ENCODE measurements around the gene COBL.
A peak's percentile ranks its signal among the peaks of the same experiment; 100 is the strongest.

The COBL gene

DNA sequence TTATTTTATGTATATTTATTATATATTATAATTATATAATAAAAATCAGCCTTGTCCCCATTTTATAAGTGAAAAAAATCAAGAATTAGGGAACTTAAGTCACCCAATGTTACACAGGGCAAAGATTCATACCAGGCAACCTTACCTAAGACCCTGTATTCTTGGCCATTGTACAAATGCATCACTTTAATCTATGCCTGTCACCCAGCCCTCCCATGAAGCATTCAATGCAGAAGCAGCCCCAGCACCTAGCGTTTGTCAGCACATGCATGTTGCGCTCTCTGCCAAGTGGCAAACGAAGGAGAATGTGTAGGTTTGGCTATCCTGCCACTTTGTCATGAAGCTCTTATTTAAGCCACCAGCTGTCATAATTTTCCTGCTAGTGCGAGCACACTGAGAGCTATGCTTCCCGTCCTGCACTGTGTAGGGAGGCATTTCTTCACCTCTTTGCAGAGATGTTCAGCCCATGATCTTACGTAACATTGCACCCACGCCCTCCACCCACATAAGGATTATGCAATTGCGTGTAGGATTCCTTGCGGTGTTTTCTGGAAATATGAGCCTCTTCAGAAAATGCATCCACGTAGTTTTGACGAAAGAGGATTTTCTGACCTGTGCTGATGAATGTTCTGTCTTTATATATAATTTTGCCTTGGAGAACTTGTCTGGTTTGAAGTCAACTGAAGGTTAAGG is 7.7 kb upstream of the COBL start:
- Histone ChIP-seq H3K4me3 (ENCODE audit: low read length) (no peak overlapping the region), H3K9me3 (ENCODE audit: control insufficient read depth, low read depth, low read length) (no peaks in the 10 kb centered on the region), H3K36me3 (ENCODE audit: control insufficient read depth, low read depth, low read length) (no peaks in the 10 kb centered on the region), H3K9ac (ENCODE audit: low read length) (no peak overlapping the region), H3K4me1 (ENCODE audit: control insufficient read depth, low read depth, low read length) (peaks cover 39% of the 10 kb centered on the region), H3K27ac (ENCODE audit: low read length) (no peak overlapping the region), H3K27me3 (ENCODE audit: control insufficient read depth, insufficient read depth, low read length) (peaks cover 17% of the 10 kb centered on the region)

GRCh38 chr7:51321961-51322515 is 5.4 kb upstream of the COBL start:
- H3K27me3 ChIP-seq (ENCODE audit: control insufficient read depth, insufficient read depth, low read length) = peaks cover 39% of the 10 kb centered on the region
- H3K9ac ChIP-seq (ENCODE audit: low read length) = no peak overlapping the region
- no peaks in the 10 kb centered on the region for H3K9me3 ChIP-seq (ENCODE audit: control insufficient read depth, low read depth, low read length)
- peaks cover 32% of the 10 kb centered on the region for H3K4me1 ChIP-seq (ENCODE audit: control insufficient read depth, low read depth, low read length)
- H3K27ac ChIP-seq (ENCODE audit: low read length) = no peak overlapping the region
- H3K4me3 ChIP-seq (ENCODE audit: low read length) = no peak overlapping the region
- no peaks in the 10 kb centered on the region for H3K36me3 ChIP-seq (ENCODE audit: control insufficient read depth, low read depth, low read length)

DNA sequence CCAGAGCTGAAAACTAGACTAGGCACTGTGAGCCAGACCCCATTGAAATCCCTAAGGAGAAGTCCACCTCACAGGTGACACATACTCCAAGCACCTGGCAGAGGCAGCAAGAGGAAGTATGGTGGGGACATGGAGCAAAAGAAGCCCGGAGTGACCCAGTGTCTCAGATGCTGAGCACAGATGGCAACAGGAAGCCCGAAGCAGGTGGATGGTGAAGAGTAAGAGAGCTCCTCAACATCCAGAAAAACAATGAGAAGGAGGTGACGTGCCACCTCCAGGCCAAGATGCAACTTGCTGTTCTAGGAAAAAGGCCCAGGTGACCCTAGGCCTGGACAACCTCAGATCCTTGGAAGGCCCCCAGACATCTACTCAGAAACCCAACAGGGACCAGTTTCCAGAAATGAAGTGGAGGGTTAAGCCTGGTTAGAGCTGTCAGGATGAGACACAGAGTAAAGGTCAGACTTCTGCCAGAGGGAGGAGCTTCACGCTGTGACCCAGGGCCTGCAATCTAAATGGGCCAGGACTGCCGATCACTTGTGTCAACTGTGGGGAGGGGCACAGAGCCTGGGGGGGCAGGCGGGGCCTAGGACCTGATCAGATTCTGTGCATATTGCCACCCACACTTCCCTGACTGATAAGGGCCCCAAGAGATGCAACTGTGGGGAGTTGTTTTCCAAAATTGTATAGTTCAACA is 2.4 kb upstream of the COBL start:
- Histone ChIP-seq H3K9ac (ENCODE audit: low read length) (no peak overlapping the region), H3K36me3 (ENCODE audit: control insufficient read depth, low read depth, low read length) (no peaks in the 10 kb centered on the region), H3K4me1 (ENCODE audit: control insufficient read depth, low read depth, low read length) (peaks cover 21% of the 10 kb centered on the region), H3K27ac (ENCODE audit: low read length) (no peak overlapping the region), H3K4me3 (ENCODE audit: low read length) (no peak overlapping the region), H3K27me3 (ENCODE audit: control insufficient read depth, insufficient read depth, low read length) (peaks cover 55% of the 10 kb centered on the region), H3K9me3 (ENCODE audit: control insufficient read depth, low read depth, low read length) (no peaks in the 10 kb centered on the region)

- no peak overlapping the region for H3K9ac ChIP-seq (ENCODE audit: low read length)
- H3K27me3 ChIP-seq (ENCODE audit: control insufficient read depth, insufficient read depth, low read length) = peaks cover 60% of the 10 kb centered on the region
- peaks cover 27% of the 10 kb centered on the region for H3K4me1 ChIP-seq (ENCODE audit: control insufficient read depth, low read depth, low read length)
These were observed 1.4 kb upstream of the COBL start for GRCh38 chr7:51318001-51318400.

DNA sequence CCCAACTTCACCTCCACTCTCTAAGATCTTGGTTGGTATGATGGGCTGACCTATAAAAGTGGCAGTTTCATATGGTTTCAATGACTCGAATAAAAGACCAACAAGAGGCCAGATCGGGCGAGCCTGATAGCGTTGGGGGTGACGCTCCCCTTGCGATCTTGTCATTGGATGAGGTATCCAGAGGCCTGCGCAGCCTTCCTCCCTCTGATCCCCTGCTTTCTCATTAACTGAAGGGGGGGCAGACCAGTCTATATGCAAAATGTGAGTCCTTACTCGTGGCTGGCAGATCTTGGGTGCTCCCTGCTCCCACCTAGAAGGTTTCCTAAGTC is 937 bp upstream of the COBL start:
- Histone ChIP-seq H3K27ac (ENCODE audit: low read length) (no peak overlapping the region), H3K27me3 (ENCODE audit: control insufficient read depth, insufficient read depth, low read length) (peaks cover 60% of the 10 kb centered on the region), H3K4me1 (ENCODE audit: control insufficient read depth, low read depth, low read length) (peaks cover 27% of the 10 kb centered on the region), H3K9ac (ENCODE audit: low read length) (peak overlapping the region; percentile 53), H3K9me3 (ENCODE audit: control insufficient read depth, low read depth, low read length) (no peaks in the 10 kb centered on the region), H3K36me3 (ENCODE audit: control insufficient read depth, low read depth, low read length) (no peaks in the 10 kb centered on the region), H3K4me3 (ENCODE audit: low read length) (peak overlapping the region; percentile 76)

More at GRCh38 chr7:51318001-51318400, 1.4 kb upstream of the COBL start:
- Histone ChIP-seq H3K36me3 (ENCODE audit: control insufficient read depth, low read depth, low read length) (no peaks in the 10 kb centered on the region), H3K4me3 (ENCODE audit: low read length) (peak overlapping the region; percentile 76), H3K9me3 (ENCODE audit: control insufficient read depth, low read depth, low read length) (no peaks in the 10 kb centered on the region), H3K27ac (ENCODE audit: low read length) (no peak overlapping the region)

- peak overlapping the region; percentile 90 for H3K4me3 ChIP-seq (ENCODE audit: low read length)
- peak overlapping the region; percentile 62 for H3K9ac ChIP-seq (ENCODE audit: low read length)
- H3K4me1 ChIP-seq (ENCODE audit: control insufficient read depth, low read depth, low read length) = peaks cover 32% of the 10 kb centered on the region
- peaks cover 60% of the 10 kb centered on the region for H3K27me3 ChIP-seq (ENCODE audit: control insufficient read depth, insufficient read depth, low read length)
- H3K36me3 ChIP-seq (ENCODE audit: control insufficient read depth, low read depth, low read length) = no peaks in the 10 kb centered on the region
- no peaks in the 10 kb centered on the region for H3K9me3 ChIP-seq (ENCODE audit: control insufficient read depth, low read depth, low read length)
- no peak overlapping the region for H3K27ac ChIP-seq (ENCODE audit: low read length)
These were observed 345 bp downstream of the COBL start for GRCh38 chr7:51316262-51316665.

GRCh38 chr7:51315393-51316261 is 982 bp downstream of the COBL start:
- H3K27ac ChIP-seq (ENCODE audit: low read length) = no peak overlapping the region
- H3K9ac ChIP-seq (ENCODE audit: low read length) = peak overlapping the region; percentile 62
- peaks cover 56% of the 10 kb centered on the region for H3K27me3 ChIP-seq (ENCODE audit: control insufficient read depth, insufficient read depth, low read length)
- peak overlapping the region; percentile 90 for H3K4me3 ChIP-seq (ENCODE audit: low read length)
- no peaks in the 10 kb centered on the region for H3K9me3 ChIP-seq (ENCODE audit: control insufficient read depth, low read depth, low read length)
- H3K4me1 ChIP-seq (ENCODE audit: control insufficient read depth, low read depth, low read length) = peaks cover 36% of the 10 kb centered on the region
- H3K36me3 ChIP-seq (ENCODE audit: control insufficient read depth, low read depth, low read length) = no peaks in the 10 kb centered on the region

- H3K27me3 ChIP-seq (ENCODE audit: control insufficient read depth, insufficient read depth, low read length) = peaks cover 51% of the 10 kb centered on the region
- H3K4me1 ChIP-seq (ENCODE audit: control insufficient read depth, low read depth, low read length) = peaks cover 43% of the 10 kb centered on the region
- H3K9ac ChIP-seq (ENCODE audit: low read length) = no peak overlapping the region
- peak overlapping the region; percentile 90 for H3K4me3 ChIP-seq (ENCODE audit: low read length)
- no peaks in the 10 kb centered on the region for H3K36me3 ChIP-seq (ENCODE audit: control insufficient read depth, low read depth, low read length)
- no peaks in the 10 kb centered on the region for H3K9me3 ChIP-seq (ENCODE audit: control insufficient read depth, low read depth, low read length)
- H3K27ac ChIP-seq (ENCODE audit: low read length) = no peak overlapping the region
These were observed 1.9 kb downstream of the COBL start for GRCh38 chr7:51314726-51315125.

DNA sequence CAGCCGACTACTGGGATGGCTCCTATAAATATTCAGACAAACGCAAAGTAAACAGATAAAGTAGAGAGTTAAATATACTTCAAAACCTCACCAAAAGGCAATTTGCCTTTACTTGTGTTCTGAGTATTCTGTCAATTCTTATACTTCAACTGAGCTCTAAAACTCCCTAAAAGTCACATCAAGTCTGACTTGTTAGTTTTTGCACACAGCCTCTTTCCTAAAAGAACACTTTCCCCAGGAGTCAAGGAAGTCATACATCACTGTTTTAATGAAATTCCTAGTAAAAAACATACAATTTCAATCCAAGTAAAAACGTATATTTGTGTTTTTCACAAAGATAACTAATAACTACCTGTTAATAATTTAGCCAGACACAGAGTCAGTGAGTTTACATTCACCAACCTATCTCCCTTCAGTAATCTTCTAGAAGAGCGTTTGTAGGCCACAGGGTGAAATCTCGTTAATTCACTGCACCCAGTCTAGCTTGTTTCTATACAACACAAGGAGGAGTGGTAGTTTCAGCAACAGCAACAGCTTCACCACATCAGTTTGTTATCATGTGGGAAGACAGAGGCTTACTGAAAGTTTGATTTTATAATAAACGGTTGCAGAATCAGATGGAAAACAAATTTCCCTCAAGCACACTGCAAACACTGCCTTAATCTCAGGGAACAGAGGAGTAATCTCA is 2.7 kb downstream of the COBL start:
- no peak overlapping the region for H3K9ac ChIP-seq (ENCODE audit: low read length)
- no peak overlapping the region for H3K4me3 ChIP-seq (ENCODE audit: low read length)
- H3K9me3 ChIP-seq (ENCODE audit: control insufficient read depth, low read depth, low read length) = no peaks in the 10 kb centered on the region
- H3K27ac ChIP-seq (ENCODE audit: low read length) = no peak overlapping the region
- H3K27me3 ChIP-seq (ENCODE audit: control insufficient read depth, insufficient read depth, low read length) = peaks cover 48% of the 10 kb centered on the region
- peaks cover 48% of the 10 kb centered on the region for H3K4me1 ChIP-seq (ENCODE audit: control insufficient read depth, low read depth, low read length)
- H3K36me3 ChIP-seq (ENCODE audit: control insufficient read depth, low read depth, low read length) = no peaks in the 10 kb centered on the region

GRCh38 chr7:51312951-51313737 is 3.5 kb downstream of the COBL start:
- H3K27me3 ChIP-seq (ENCODE audit: control insufficient read depth, insufficient read depth, low read length) = peaks cover 40% of the 10 kb centered on the region

More at GRCh38 chr7:51312951-51313737, 3.5 kb downstream of the COBL start:
- H3K4me1 ChIP-seq (ENCODE audit: control insufficient read depth, low read depth, low read length) = peaks cover 52% of the 10 kb centered on the region
- no peak overlapping the region for H3K27ac ChIP-seq (ENCODE audit: low read length)
- no peak overlapping the region for H3K4me3 ChIP-seq (ENCODE audit: low read length)
- no peaks in the 10 kb centered on the region for H3K9me3 ChIP-seq (ENCODE audit: control insufficient read depth, low read depth, low read length)
- no peak overlapping the region for H3K9ac ChIP-seq (ENCODE audit: low read length)
- H3K36me3 ChIP-seq (ENCODE audit: control insufficient read depth, low read depth, low read length) = no peaks in the 10 kb centered on the region

All from iPS-18a (cell line).